HG03108 (cell line): ENCODE data around the gene ZNF564.
"Not testable (repeated sequence)": the region's sequence is repeated elsewhere in the genome, so short reads cannot be mapped to it uniquely, and the experiment has no call there.

Experiments used
- ATAC-seq: cut with Tn5 transposase; IDR thresholded peaks from one replicate; pipeline ENCODE4 v1.9.1; 2021; ENCODE audit warnings: moderate library complexity; ENCODE audit not compliant: unreplicated experiment

ZNF564 gene

DNA sequence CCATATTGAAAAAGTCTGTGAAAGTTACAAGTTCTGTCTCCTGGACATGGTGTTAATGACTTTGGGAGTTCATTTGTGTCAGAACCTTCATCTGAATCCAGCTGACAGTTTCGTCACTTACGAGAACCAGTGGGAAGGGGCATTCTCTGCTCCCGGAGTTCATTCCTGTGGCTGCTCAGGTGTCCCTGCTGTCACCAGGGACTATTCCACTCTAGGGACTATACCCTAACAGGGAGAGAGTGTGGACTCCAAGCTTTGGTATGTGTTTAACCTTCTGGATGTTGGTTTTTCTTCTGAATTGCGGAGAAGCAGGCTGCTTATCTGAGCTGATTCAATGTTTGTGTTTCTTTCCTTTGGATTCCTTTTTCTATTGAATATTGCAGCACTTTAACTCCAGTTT, 54.2 kb downstream of the ZNF564 start:
- no peak for ATAC-seq

DNA sequence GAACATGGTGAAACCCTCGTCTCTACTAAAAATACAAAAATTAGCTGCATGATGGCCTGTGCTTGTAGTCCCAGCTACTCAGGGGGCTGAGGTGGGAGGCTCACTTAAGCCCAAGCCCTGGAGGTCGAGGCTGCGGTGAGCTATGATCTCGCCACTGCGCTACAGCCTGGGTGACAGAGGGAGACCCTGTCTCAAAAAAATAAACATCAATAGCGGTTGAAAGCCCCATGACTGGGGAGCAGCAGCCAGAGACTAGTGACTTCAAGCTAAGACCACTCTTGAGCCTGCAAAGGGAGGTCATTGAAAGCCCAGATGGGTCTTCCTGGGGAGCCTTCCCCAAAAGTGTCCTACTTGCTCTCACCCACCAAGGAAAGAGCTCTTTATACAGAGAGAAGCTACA, 54.8 kb downstream of the ZNF564 start:
- ATAC-seq = no peak

DNA sequence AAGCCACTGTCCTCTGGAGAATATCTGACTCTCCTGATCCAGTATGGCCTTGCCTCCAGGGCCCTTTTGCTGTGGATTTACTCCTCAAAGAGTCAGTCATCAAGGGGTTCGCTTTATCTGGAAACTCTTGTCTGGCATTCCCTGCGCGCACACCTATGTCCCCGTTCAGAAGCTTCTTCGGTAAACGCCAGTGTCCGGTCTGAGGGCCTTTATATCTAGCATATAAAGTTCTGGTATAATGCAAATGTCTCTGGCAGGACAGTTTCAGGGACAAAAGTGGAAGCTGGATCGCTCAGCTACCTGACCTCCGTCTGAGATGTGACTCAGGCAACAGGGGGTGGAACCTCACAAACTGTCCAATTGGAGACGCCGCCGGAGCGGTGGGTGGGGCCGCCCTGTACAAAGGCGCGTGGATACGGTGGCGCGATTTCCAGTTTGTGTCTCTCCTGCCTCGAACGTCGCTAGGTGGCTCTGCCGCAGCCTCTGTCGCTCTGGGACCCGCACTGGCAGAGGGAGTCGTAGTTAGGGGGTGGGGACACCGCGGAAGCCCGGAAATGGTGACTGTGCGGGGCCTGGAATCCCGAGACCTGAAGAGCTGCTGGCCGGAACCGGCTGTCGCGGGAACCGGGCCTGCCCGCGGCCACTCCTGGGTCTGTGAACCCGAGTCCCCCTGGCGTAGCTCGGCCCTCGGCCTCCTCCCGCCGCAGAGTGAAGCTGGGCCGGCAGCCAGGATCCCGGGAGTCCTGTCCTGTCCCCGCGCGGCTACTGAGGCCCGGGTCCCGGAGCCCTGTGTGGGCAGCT, 56.1 kb downstream of the ZNF564 start:
- peak; percentile 89 for ATAC-seq

DNA sequence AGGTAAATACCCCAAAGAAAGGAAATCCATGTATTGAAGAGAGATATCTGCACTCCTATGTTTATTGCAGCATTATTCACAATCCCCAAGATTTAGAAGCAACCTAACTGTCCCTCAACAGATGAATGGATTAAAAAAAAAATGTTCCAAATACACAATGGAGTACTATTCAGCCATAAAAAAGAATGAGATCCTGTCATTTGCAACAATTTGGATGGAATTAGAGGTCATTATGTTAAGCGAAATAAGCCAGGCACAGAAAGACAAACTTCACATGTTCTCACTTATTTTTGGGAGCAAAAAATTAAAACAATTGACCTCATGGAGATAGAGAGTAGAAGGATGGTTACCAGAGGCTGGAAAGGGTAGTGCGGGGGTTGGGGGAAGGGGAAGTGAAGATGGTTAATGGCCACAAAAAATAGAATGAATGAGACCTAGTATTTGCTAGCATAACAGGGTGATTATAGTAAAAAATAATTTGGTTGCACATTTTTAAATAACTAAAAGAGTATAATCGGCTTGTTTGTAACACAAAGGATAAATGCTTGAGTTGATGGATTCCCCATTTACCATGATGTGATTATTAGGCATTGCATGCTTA, 56.9 kb downstream of the ZNF564 start:
- ATAC-seq = no peak

DNA sequence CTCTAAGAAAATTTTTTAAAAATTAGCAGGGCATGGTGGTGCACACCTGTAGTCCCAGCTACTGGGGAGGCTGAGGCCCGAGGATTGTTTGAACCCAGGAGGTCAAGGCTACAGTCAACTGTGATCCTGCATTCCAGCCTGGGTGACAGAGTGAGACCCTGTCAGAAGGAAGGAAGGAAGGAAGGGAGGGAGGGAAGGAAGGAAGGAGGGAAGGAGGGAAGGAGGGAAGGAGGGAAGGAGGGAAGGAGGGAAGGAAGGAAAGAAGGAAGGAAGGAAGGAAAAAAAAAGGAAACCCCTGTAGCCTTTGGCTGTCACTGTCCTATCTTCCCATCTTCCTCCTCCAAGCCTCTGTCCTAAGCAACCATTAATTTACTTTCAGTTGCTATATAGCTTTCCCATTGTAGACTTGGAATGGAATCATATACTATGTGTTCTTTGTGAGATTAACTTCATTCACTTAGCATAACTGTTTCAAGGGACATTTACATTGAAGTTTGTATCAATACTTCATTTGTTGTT, 65.0 kb downstream of the ZNF564 start:
- not testable (repeated sequence) for ATAC-seq

DNA sequence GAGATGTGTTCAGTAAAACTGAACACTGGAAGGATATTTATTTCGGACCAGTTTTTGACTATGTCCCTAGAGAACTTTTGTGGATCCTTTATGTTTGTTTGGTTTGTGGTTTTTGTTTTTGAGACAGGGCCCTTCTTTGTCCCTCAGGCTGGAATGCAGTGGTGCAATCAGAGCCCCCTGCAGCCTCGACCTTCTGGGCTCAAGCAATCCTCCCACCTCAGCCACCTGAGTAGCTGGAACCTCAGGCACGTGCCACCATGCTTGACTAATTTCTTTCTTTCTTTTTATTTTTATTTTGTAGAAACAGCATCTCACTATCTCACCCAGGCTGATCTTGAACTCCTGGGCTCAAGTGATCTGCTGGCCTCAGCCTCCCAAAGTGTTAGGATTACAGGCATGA, 65.7 kb downstream of the ZNF564 start:
- no peak for ATAC-seq

DNA sequence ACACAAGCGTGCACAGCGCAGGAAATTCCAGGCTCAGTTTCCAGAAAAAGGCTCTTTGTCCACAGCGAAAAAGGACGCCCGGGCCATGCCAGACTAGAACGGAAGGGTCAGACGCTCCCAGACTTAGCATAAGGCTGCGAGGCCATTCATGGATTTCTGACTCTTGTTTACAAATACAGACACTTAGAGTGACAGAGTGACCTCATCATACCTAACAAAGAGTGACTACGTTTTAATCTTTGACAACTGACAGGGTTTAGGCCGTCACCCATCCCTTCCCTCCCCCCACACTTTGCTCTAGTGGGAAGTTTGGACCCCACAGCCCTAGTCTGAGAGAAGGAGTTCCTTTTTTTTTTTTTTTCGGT, 66.2 kb downstream of the ZNF564 start:
- ATAC-seq = peak; percentile 7

DNA sequence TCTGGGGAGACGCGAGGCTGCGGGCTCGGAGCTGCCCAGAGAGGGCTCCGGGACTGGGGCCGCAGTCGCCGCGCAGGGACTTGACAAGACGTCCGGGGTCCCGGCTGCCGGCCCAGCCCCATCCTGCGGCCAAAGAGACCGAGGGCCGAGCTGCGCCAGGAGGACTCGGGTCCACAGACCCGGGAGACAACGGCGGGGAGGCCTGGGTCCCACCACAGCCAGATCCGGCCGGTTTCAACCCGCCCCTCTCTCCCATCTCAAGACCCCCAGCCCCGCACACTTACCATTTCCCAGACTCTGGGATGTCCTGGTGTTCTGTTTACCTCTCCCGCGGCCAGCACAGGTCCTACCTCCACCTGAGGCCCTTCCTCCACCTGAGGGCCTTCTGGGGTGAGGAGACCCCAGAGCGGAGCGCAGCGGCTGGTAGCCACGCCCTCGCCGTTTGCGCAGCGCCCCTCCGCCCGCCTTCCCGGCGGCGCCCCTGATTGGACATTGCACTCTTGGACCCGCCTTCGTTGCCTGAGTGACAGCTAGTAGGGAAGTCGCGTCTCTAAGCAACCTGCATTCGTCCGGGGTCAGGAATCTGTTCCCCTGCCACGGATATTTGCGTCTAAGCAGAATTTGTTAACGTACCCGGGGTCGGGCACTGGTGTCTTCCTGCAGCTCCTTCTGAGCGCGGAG, 66.8 kb downstream of the ZNF564 start, which contains the start of gene ZNF709:
ZNF709 (minus strand) TSS at position 446 of the 681 bp plus-strand sequence; CDS start at position 287, 159 bp downstream.
- ATAC-seq = peak; percentile 82

DNA sequence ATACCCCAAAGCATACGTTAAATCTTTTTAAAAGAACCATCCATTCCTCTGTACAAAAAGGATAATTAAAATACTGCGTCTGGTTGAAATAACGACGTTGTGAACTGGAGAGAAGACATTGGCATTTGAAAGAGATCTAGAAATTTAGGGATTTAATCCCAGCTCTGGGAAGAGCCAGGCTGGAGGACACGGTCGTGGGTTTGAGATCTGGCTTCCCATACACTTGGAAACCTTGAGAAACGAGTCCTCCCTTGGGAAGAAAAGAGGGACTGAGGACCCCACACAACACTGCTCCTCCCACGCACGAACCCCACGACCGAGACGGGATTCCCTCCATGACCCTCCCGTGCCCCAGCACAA, 67.3 kb downstream of the ZNF564 start:
- no peak for ATAC-seq

DNA sequence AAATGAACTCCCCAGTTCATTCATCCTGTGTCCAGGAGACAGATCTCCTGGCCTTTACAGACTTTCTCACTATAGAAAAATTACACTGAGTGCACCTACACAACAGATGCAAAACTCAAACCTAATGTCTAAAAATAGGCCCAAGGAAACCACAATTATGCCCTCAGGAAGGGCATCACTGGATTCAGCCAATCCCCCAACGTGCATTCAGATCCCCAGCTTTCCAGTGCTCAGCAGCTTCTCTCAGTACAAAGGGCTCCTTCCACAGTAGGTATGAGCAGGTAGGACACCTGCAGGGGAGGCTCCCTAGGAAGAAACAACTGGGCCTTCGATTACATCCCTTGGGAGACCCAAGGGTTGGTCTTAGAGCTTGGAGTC, 68.8 kb downstream of the ZNF564 start:
- ATAC-seq = no peak

DNA sequence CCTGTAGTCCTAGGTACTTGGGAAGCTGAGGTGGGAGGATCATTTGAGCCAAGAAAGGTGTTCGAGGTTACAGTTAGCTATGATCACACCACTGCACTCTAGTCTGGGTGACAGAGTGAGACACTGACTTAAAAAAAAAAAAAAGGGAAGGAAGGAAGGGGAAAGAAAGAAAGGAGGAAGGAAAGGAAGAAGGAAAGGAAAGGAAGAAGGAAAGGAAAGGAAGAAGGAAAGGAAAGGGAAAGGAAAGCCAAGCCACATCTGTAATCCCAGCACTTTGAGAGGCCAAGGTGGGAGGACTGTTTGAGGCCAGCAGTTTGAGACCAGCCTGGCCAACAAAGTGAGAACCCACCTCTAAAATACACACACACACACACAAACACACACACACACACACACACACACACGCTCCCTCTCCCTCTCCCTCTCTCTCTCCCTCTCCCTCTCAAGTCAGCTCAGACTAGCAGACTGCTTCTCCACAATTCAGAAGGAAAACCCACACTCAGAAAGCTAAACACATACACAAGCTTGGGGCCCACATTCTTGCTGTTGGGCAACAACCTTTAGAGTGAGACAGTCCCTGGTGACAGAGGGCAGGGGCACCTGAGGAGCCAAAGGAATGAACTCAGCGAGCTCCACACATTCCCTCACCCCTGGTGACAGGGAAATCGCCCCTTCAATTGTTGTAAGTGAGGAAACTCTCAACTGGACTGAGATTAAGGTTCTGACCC, 69.3 kb downstream of the ZNF564 start:
- ATAC-seq = no peak

DNA sequence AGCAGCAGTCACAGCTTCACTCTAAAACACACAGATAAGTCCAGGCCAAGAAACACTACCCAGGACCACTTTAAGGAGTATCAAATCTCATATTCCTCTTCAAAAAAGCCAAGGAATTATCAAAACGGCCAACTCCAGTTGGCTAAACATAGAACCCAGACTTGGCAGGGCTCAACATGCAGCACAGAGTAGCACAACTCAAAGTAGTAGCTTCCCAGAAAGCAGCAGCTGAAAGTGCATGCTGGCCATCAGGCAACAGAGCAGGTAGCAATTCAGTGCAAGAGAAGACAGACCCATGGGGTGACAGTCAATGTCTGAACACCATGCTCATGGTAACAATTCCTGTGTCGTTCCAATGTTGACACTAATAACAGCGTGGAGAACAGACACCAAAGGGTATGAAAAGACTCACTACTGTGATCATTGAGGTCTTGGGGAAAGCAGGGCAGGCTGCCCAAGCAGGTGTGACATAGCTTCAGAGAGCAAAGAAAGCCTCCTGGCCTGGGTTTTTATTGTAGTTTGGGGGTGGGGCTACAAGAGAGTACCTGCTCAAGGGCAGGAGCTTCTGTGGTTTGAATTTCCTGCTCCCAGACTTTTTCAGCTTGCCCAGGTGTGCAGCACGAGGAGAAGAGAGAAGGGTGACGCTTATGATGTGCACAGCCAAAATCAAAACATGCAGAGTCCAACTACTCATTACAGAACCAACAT, 72.9 kb downstream of the ZNF564 start:
- ATAC-seq = no peak
